Body of pancreas (tissue), 4 donors: ENCODE measurements around the gene RLN1. TPM values are rescaled to one million over a fixed set of nuclear protein-coding genes. Genes with fewer than 3 reads are reported as not detected.
"Not testable (repeated sequence)": the region's sequence is repeated elsewhere in the genome, so short reads cannot be mapped to it uniquely, and the experiment has no call there.

Experiments used
- ATAC-seq: fragments of 150-250 bp; one replicate; pipeline ENCODE4 v1.9.1; 2016
- DNase-seq, 4 donors: peaks; one replicate each; pipeline ENCODE4 v3.0.0-alpha.2; 2019
- H3K27ac ChIP-seq, 4 donors: fragments of 200-600 bp; sonication (generic); 1 replicate in 3 of 4; 2 replicates in 1 of 4; pipeline versions ENCODE4 v1.5.1 to v1.6.1; 2016 to 2019; ENCODE audit warnings: mild to moderate bottlenecking in 1 of 4, mixed read lengths in 1 of 4, moderate library complexity in 1 of 4
- H3K27me3 ChIP-seq, 2 donors: fragments of 200-600 bp; sonication (generic); one replicate each; pipeline ENCODE4 v1.6.0; 2016; ENCODE audit warnings: mild to moderate bottlenecking in 1 of 2
- H3K36me3 ChIP-seq, 2 donors: fragments of 200-600 bp; sonication (generic); replicated peaks in 1 of 2; 2 replicates each; pipeline ENCODE4 v1.5.1; 2016; ENCODE audit warnings: low read depth in 2 of 2; ENCODE audit not compliant: insufficient read depth in 1 of 2
- H3K4me1 ChIP-seq: fragments of 200-600 bp; sonication (generic); one replicate; pipeline ENCODE4 v1.6.0; 2016
- H3K4me3 ChIP-seq, 2 donors: fragments of 200-600 bp; sonication (generic); 1 replicate in 1 of 2; 2 replicates in 1 of 2; pipeline ENCODE4 v1.5.1; 2016 to 2019
- H3K9me3 ChIP-seq, 3 donors: fragments of 200-600 bp; sonication (generic); 1 replicate in 2 of 3; 2 replicates in 1 of 3; pipeline ENCODE4 v1.5.1; 2016
- CTCF ChIP-seq, 7 experiments: fragments of 450-650 bp in 4 of 7; fragments of 200-600 bp in 3 of 7; sonication (generic) in 3 of 7; IDR thresholded peaks; one replicate each; pipeline ENCODE4 v1.5.1; 2016 to 2019; ENCODE audit warnings: antibody characterized with exemption in 7 of 7
- POLR2A ChIP-seq, 3 donors: fragments of 450-650 bp; IDR thresholded peaks; one replicate each; pipeline ENCODE4 v1.6.1; 2016; ENCODE audit warnings: antibody characterized with exemption in 3 of 3, mild to moderate bottlenecking in 2 of 3
- WGBS, 2 donors: methylation state at CpG; one replicate each; pipeline ENCODE4 v1.1.5; 2017; 5-methylcytosine and 5-hydroxymethylcytosine counted together
- intact Hi-C: fragments of 100-400 bp; cut with DNase I; formaldehyde crosslinking; loops from one replicate; pipeline ENCODE4 v1.15.1; 2023
- total RNA-seq, 2 donors: library from RNA; depleted of rRNA; stranded (reverse); fragments of >200 nt; gene quantifications; one replicate each; pipeline ENCODE4 v1.1.0, GENCODE V29; 2016

RLN1 gene
- total RNA-seq, result not detected

- H3K9me3 ChIP-seq, H3K4me1 ChIP-seq, H3K27me3 ChIP-seq, intact Hi-C loops, H3K36me3 ChIP-seq, H3K4me3 ChIP-seq, H3K27ac ChIP-seq: not testable (repeated sequence)
- DNase-seq (peak in 2 of 4 donors; percentile 8 to 12), ATAC-seq (peak; percentile 100)
- 10 to 29% methylated on average over 14 of the region's 50 CpGs for WGBS, 2 donors
Observed at GRCh38 chr9:5338992-5339981, at the start of gene RLN1. Gene RLN1 (minus strand): TSS chr9:5339876. CDS start chr9:5339746, 130 bp downstream.

- intact Hi-C loops, result no loop called here
- H3K9me3 ChIP-seq, result no peaks in the 10 kb centered on the region
- TF ChIP-seq CTCF (IDR thresholded peaks at IDR 0.05) (no peak), POLR2A (IDR thresholded peaks at IDR 0.05) (no peak)
- 67 to 92% methylated on average over 3 of the region's 3 CpGs for WGBS, 2 donors
- no peak for DNase-seq
- H3K4me3 ChIP-seq, result no peak overlapping the region
- no peaks in the 10 kb centered on the region for H3K27me3 ChIP-seq
- ATAC-seq, result no peak
- H3K36me3 ChIP-seq, result no peaks in the 10 kb centered on the region
- H3K4me1 ChIP-seq, result no peaks in the 10 kb centered on the region
- H3K27ac ChIP-seq, result no peak overlapping the region
Observed at GRCh38 chr9:5389109-5389732, 49.5 kb upstream of the RLN1 start.

- TF ChIP-seq CTCF (IDR thresholded peaks at IDR 0.05) (no peak), POLR2A (IDR thresholded peaks at IDR 0.05) (no peak)
- no peaks in the 10 kb centered on the region for H3K36me3 ChIP-seq
- intact Hi-C loops, result no loop called here
- no peaks in the 10 kb centered on the region for H3K27me3 ChIP-seq
- H3K9me3 ChIP-seq, result no peaks in the 10 kb centered on the region
- WGBS, 2 donors, result 80 to 92% methylated on average over 5 of the region's 5 CpGs
- DNase-seq (no peak), ATAC-seq (no peak)
- H3K4me3 ChIP-seq, result no peak overlapping the region
- H3K4me1 ChIP-seq, result no peaks in the 10 kb centered on the region
- H3K27ac ChIP-seq, result no peak overlapping the region
Observed at GRCh38 chr9:5388026-5388819, 48.5 kb upstream of the RLN1 start.

GRCh38 chr9:5384436-5384835, 44.8 kb upstream of the RLN1 start:
- Histone ChIP-seq H3K27ac (no peak overlapping the region), H3K4me3 (no peak overlapping the region), H3K27me3 (no peaks in the 10 kb centered on the region), H3K36me3 (no peaks in the 10 kb centered on the region), H3K9me3 (no peaks in the 10 kb centered on the region), H3K4me1 (no peaks in the 10 kb centered on the region)
- no peak for ATAC-seq
- no peak for TF ChIP-seq CTCF (IDR thresholded peaks at IDR 0.05)
- no peak for TF ChIP-seq POLR2A (IDR thresholded peaks at IDR 0.05)
- DNase-seq, result no peak
- intact Hi-C loops, result no loop called here

- intact Hi-C loops, result no loop called here
- H3K27ac ChIP-seq, result no peak overlapping the region
- no peak overlapping the region for H3K4me3 ChIP-seq
- no peaks in the 10 kb centered on the region for H3K4me1 ChIP-seq
- H3K36me3 ChIP-seq, result no peaks in the 10 kb centered on the region
- 68 to 71% methylated on average over 3 of the region's 3 CpGs for WGBS, 2 donors
- no peak for TF ChIP-seq CTCF (IDR thresholded peaks at IDR 0.05)
- no peak for TF ChIP-seq POLR2A (IDR thresholded peaks at IDR 0.05)
- ATAC-seq (no peak), DNase-seq (no peak)
- no peaks in the 10 kb centered on the region for H3K27me3 ChIP-seq
- no peaks in the 10 kb centered on the region for H3K9me3 ChIP-seq
Observed at GRCh38 chr9:5382479-5382878, 42.8 kb upstream of the RLN1 start.
